Endometrial microvascular endothelial cells (primary cell): ENCODE data around the gene ARHGEF6. TPM values are rescaled to one million over a fixed set of nuclear protein-coding genes. Genes with fewer than 3 reads are reported as not detected.

Experiments
- in situ Hi-C: cut with HindIII; loops from 2 replicates; pipeline ENCODE4 v1.10.0; 2017; ENCODE audit warnings: low sequenced_read_pairs, low pct_unique_long_range_greater_than_20kb; ENCODE audit errors: inconsistent ontology term
- total RNA-seq: library from RNA; depleted of rRNA; stranded (reverse); fragments of >200 nt; gene quantifications from one replicate; pipeline ENCODE4 v1.2.3, GENCODE V29; 2015; ENCODE audit errors: inconsistent ontology term

ARHGEF6 gene
- total RNA-seq, 1 donor from 2014 or later: 7.2 TPM

DNA sequence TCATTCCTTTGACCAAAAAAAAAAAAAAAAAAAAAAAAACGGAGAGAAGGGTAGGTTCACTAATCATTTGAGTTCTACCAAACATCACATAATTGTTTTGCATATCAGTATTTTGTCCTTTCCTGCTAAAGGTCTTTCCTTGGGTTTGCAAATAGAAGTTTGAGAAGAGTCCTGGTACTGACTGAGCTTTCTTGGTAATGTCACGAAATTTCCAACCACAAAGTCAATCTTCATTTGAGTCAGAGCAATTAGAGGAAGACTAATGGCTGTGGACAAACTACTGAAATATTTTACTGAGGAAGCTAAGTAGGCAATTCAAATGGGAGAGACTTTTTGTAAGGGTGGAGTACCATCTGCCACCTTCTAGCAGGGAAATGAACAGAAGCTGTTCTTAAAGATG, 154.5 kb downstream of the ARHGEF6 start:
- in situ Hi-C loops: no loop called here

DNA sequence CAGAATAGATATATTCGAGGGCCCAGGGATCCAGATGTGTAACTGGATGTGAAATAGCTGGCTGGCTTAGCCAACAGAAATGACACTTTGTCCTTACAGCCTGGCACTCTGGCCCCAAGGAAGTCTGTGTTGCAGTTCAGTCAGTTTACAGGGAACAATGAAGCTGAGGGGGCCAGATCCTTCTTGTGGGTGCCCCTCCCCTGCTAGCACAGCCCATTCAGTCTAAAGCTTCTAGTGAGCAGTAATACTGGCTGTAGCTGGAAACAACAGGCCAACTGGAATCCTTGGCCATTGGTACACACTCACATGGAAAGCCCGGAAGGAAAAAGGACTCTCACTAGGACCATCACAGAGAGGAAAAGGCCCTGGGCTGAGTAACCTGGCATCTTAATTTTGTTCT, 155.5 kb downstream of the ARHGEF6 start:
- in situ Hi-C loops: no loop called here

DNA sequence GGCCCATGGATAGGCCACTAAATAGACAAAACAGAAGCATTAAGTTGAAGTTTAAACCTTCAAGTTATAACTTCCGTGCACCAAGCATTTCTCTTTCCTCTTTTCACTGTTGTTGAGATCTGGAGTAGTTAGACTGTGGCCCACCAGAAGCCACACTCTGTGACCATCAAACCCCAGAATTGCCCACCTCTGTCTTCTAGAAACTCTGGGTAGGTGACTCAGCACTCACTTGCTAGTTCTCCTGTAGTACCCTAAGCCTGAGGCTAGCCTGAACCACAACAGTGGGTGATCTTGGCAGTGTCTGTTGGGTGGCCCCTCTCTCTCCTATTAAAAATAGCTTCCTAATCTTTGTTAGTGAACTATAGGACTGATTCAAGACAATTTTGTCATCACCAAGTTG, 157.3 kb downstream of the ARHGEF6 start:
- in situ Hi-C loops: no loop called here

DNA sequence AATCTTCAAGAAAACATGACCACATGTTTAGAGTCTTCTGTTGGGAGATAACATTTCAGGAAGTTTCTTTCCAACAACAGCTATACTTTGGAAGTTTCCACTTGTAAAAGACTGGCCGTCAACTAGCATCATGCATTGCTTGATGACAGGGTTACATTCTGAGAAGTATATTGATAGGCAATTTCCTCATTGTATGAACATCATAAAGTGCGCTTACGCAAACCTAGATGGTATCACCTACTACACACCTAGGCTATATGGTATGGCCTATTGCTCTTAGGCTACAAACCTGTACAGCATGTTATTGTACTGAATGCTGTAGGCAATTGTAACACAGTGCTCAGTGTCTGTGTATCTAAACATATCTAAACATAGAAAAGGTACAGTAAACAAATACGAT, 158.2 kb downstream of the ARHGEF6 start:
- in situ Hi-C loops: no loop called here

DNA sequence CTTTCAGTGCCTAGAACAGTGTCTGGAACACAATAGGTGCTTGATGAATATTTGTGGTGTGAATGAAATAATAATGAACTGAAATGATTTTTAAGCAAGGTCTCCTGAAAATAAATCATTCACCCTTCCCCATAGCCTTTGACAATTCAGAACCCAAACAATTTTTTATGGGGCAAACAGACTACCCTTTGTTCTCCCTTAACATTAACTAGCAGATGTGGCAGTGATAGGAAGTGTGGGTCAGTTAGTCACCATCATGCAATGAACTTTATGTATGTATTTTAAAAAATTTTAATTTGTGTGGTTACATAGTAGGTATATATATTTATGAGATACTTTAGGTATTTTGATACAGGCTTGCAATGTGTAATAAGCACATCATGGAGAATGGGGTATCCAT, 160.0 kb downstream of the ARHGEF6 start:
- in situ Hi-C loops: no loop called here

DNA sequence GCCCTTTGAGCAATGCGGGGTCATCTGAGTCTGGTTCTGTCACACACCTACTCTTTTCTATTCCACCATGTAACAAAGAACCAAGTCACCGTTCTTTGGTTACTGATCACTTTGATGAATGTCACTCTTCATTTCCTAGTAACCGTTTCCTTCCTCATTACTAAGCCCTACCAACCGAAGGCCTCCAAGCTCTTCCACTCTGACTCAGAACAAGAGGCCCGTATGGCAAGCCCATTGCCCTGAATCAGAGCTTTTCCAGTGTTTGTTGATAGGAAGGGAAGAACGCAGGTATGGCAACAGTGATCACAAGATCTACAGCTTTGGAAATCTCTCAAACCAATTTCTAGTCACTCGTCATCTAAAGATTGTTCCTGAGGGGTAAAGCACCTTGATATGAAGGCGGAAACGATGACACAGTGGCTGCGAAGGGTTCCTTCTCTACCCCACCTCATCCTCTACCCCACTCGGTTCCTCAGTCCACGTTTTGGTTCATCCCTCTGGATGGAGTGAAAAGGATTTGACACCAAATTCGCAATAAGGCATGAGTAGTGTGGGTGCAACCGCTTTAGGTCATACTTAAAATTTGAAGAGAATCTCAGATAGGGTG, 160.7 kb downstream of the ARHGEF6 start:
- in situ Hi-C loops: no loop called here

DNA sequence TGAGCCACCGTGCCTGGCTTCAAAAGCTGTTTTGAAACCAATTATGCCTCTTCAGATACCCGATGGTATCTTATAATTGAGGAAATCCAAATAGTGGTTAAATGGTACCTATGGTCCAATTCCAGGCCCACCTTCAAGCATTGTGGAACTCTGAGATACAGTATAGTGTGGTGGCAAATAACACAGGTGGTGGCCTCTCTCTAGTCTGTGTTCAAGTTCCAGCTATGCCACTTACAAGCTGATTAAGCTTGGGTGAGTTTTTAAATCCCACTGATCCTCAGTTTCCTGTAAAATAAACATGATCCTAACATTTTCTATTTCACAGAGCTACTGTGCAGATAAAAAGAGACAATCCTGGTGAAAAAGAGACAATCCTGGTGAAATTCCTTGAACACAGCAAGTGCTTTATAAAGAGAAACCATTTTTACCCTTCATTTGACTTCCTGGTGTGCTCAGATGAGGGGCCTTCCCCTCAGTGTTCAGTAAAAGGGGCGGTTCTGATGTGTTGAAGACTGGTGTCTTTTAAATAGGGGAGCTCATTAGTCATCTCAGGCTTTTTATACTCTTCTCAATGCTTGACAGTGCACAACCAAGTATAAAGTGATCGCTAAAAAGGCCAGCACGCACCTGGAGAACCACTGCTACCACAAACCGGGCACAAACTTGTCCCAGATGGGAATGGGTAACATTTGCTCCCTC, 163.6 kb downstream of the ARHGEF6 start:
- in situ Hi-C loops: no loop called here

Other genes with a start within 250 kb of the ARHGEF6 start
- gene VGLL1, start 248.7 kb downstream of the ARHGEF6 start, total RNA-seq: not detected
- not detected for gene CD40LG, start 132.8 kb downstream of the ARHGEF6 start, total RNA-seq
- 266 TPM for gene RBMX, start 99.8 kb upstream of the ARHGEF6 start, total RNA-seq